Muscle of leg (tissue), 11 donors: ENCODE results near the gene UTP4. TPM values are rescaled to one million over a fixed set of nuclear protein-coding genes. Genes with fewer than 3 reads are reported as not detected.

Experiments used
- DNase-seq: peaks from one replicate; pipeline ENCODE4 v3.0.0; 2013
- H3K27ac ChIP-seq: one replicate; pipeline ENCODE4 v1.5.1; 2013; ENCODE audit warnings: mild to moderate bottlenecking, low read length, control low read depth
- H3K27me3 ChIP-seq: one replicate; pipeline ENCODE4 v1.6.1; 2013; ENCODE audit warnings: low read length; ENCODE audit not compliant: control insufficient read depth, insufficient read depth
- H3K36me3 ChIP-seq: one replicate; pipeline ENCODE4 v1.6.1; 2013; ENCODE audit warnings: low read length; ENCODE audit not compliant: control insufficient read depth, insufficient read depth
- H3K4me1 ChIP-seq: one replicate; pipeline ENCODE4 v1.6.1; 2013; ENCODE audit warnings: low read length; ENCODE audit not compliant: control insufficient read depth, insufficient read depth
- H3K4me3 ChIP-seq: one replicate; pipeline ENCODE4 v1.5.1; 2013; ENCODE audit warnings: low read length, control low read depth
- H3K9me3 ChIP-seq: replicated peaks from 2 replicates; pipeline ENCODE4 v1.6.1; 2013; ENCODE audit warnings: low read depth, low read length; ENCODE audit not compliant: control insufficient read depth
- WGBS: methylation state at CpG from one replicate; pipeline ENCODE4 v1.1.5; 2013; ENCODE audit warnings: missing lambda C conversion rate; ENCODE audit not compliant: insufficient coverage; 5-methylcytosine and 5-hydroxymethylcytosine counted together
- polyA plus RNA-seq, 8 donors: library from polyadenylated mRNA; unstranded; fragments of 120-200 nt; gene quantifications; one replicate each; pipeline versions ENCODE4 v1.2.1 to v1.2.3, GENCODE V29; 2013; ENCODE audit warnings: inconsistent platforms in 1 of 8, low replicate concordance in 1 of 8; ENCODE audit not compliant: insufficient read length in 8 of 8, insufficient read depth in 1 of 8
- total RNA-seq: library from RNA; stranded (reverse); fragments of 120-200 nt; gene quantifications from one replicate; pipeline ENCODE4 v1.2.4, GENCODE V29; 2013

Gene UTP4
- total and polyA plus RNA-seq, 9 donors: 16.9 to 41.0 (median 35.1) TPM

GRCh38 chr16:69109486-69110270 is 22.8 kb upstream of the UTP4 start:
- WGBS: 93% methylated on average over 37 of the region's 48 CpGs
- Histone ChIP-seq H3K4me3 (no peak overlapping the region), H3K36me3 (peaks cover 26% of the 10 kb centered on the region), H3K27me3 (peaks cover 47% of the 10 kb centered on the region), H3K9me3 (no peaks in the 10 kb centered on the region), H3K4me1 (peaks cover 23% of the 10 kb centered on the region), H3K27ac (no peak overlapping the region)
- DNase-seq: no peak

GRCh38 chr16:69110406-69110805 is 22.0 kb upstream of the UTP4 start:
- Histone ChIP-seq H3K27ac (no peak overlapping the region), H3K4me3 (no peak overlapping the region), H3K4me1 (peaks cover 23% of the 10 kb centered on the region), H3K27me3 (peaks cover 40% of the 10 kb centered on the region), H3K9me3 (no peaks in the 10 kb centered on the region), H3K36me3 (peaks cover 32% of the 10 kb centered on the region)
- 91% methylated on average over 4 of the region's 7 CpGs for WGBS
- DNase-seq: no peak

- Histone ChIP-seq H3K4me1 (peaks cover 18% of the 10 kb centered on the region), H3K36me3 (peaks cover 42% of the 10 kb centered on the region), H3K4me3 (no peak overlapping the region), H3K9me3 (no peaks in the 10 kb centered on the region), H3K27me3 (peaks cover 34% of the 10 kb centered on the region), H3K27ac (no peak overlapping the region)
- WGBS: 85% methylated on average over 4 of the region's 6 CpGs
- no peak for DNase-seq
These were observed 21.1 kb upstream of the UTP4 start for GRCh38 chr16:69111216-69111875.

GRCh38 chr16:69111876-69112230 is 20.6 kb upstream of the UTP4 start:
- Histone ChIP-seq H3K4me1 (peaks cover 17% of the 10 kb centered on the region), H3K9me3 (no peaks in the 10 kb centered on the region), H3K4me3 (no peak overlapping the region), H3K27ac (no peak overlapping the region), H3K27me3 (peaks cover 29% of the 10 kb centered on the region), H3K36me3 (peaks cover 47% of the 10 kb centered on the region)
- 93% methylated on average over 3 of the region's 5 CpGs for WGBS
- no peak for DNase-seq

- Histone ChIP-seq H3K4me1 (peaks cover 16% of the 10 kb centered on the region), H3K27me3 (peaks cover 23% of the 10 kb centered on the region), H3K36me3 (peaks cover 51% of the 10 kb centered on the region), H3K9me3 (no peaks in the 10 kb centered on the region), H3K27ac (no peak overlapping the region), H3K4me3 (no peak overlapping the region)
- peak; percentile 32 for DNase-seq
- WGBS: 43% methylated on average over 6 of the region's 6 CpGs
These were observed 19.9 kb upstream of the UTP4 start for GRCh38 chr16:69112285-69113129.

- peaks cover 9% of the 10 kb centered on the region for H3K4me1 ChIP-seq
- WGBS: 91% methylated on average over 5 of the region's 7 CpGs
- H3K36me3 ChIP-seq: peaks cover 58% of the 10 kb centered on the region
- no peak overlapping the region for H3K4me3 ChIP-seq
- no peak for DNase-seq
- H3K27me3 ChIP-seq: peaks cover 16% of the 10 kb centered on the region
- H3K9me3 ChIP-seq: no peaks in the 10 kb centered on the region
- H3K27ac ChIP-seq: no peak overlapping the region
These were observed 19.2 kb upstream of the UTP4 start for GRCh38 chr16:69113216-69113615.

- Histone ChIP-seq H3K27me3 (peaks cover 3% of the 10 kb centered on the region), H3K27ac (no peak overlapping the region), H3K36me3 (peaks cover 66% of the 10 kb centered on the region), H3K4me3 (no peak overlapping the region), H3K4me1 (peaks cover 7% of the 10 kb centered on the region), H3K9me3 (no peaks in the 10 kb centered on the region)
- 95% methylated on average over 25 of the region's 25 CpGs for WGBS
- no peak for DNase-seq
These were observed 18.0 kb upstream of the UTP4 start for GRCh38 chr16:69114346-69114975.

- Histone ChIP-seq H3K4me3 (no peak overlapping the region), H3K9me3 (no peaks in the 10 kb centered on the region), H3K36me3 (peaks cover 66% of the 10 kb centered on the region), H3K4me1 (peaks cover 7% of the 10 kb centered on the region), H3K27me3 (no peaks in the 10 kb centered on the region), H3K27ac (no peak overlapping the region)
- DNase-seq: no peak
- WGBS: 97% methylated on average over 6 of the region's 6 CpGs
These were observed 17.5 kb upstream of the UTP4 start for GRCh38 chr16:69114976-69115355.

- H3K27me3 ChIP-seq: no peaks in the 10 kb centered on the region
- no peak overlapping the region for H3K4me3 ChIP-seq
- no peaks in the 10 kb centered on the region for H3K9me3 ChIP-seq
- H3K4me1 ChIP-seq: peaks cover 7% of the 10 kb centered on the region
- DNase-seq: no peak
- peaks cover 70% of the 10 kb centered on the region for H3K36me3 ChIP-seq
- 97% methylated on average over 5 of the region's 5 CpGs for WGBS
- H3K27ac ChIP-seq: no peak overlapping the region
These were observed 17.1 kb upstream of the UTP4 start for GRCh38 chr16:69115361-69115760.

- Histone ChIP-seq H3K36me3 (peaks cover 74% of the 10 kb centered on the region), H3K4me1 (peaks cover 7% of the 10 kb centered on the region), H3K27ac (no peak overlapping the region)
These were observed 16.6 kb upstream of the UTP4 start for GRCh38 chr16:69115837-69116236.

More at GRCh38 chr16:69115837-69116236, 16.6 kb upstream of the UTP4 start:
- 20% methylated on average over 1 of the region's 1 CpG for WGBS
- Histone ChIP-seq H3K4me3 (no peak overlapping the region), H3K9me3 (no peaks in the 10 kb centered on the region), H3K27me3 (no peaks in the 10 kb centered on the region)
- DNase-seq: no peak
